OCI-LY7 (cell line): ENCODE data around the gene FDXACB1. TPM values are rescaled to one million over a fixed set of nuclear protein-coding genes. Genes with fewer than 3 reads are reported as not detected.

Source experiments
- BruUV-seq: library from RNA; stranded (reverse); fragments of 400-500 nt; replicated peaks from 2 replicates; lab custom pipeline; 2021; lab: Mats Ljungman, UMichigan
- CTCF ChIA-PET: fragments of 300-600 bp; sonication (Branson Sonifier 250); formaldehyde crosslinking; loops from one replicate; lab custom pipeline; 2022; ENCODE audit warnings: antibody characterized with exemption; ENCODE audit not compliant: unreplicated experiment; lab: Charles Lee
- POLR2A ChIA-PET: fragments of 300-600 bp; sonication (Branson Sonifier 250); formaldehyde crosslinking; loops from one replicate; lab custom pipeline; 2022; ENCODE audit warnings: antibody characterized with exemption; lab: Charles Lee
- DNase-seq: peaks from one replicate; pipeline ENCODE4 v3.0.0-alpha.2; 2015; ENCODE audit warnings: low spot score
- H2AFZ ChIP-seq: fragments of 200-600 bp; sonication (generic), shearing (Covaris generic); 2 replicates; pipeline ENCODE4 v1.6.1; 2014; ENCODE audit warnings: mild to moderate bottlenecking, antibody characterized with exemption, low read length, moderate library complexity
- H3K27ac ChIP-seq: fragments of 200-600 bp; sonication (generic); 2 replicates; pipeline ENCODE4 v1.5.1; 2014; ENCODE audit warnings: mixed run types, low read depth, mild to moderate bottlenecking, moderate library complexity, low read length, inconsistent platforms; ENCODE audit not compliant: poor library complexity, severe bottlenecking
- H3K36me3 ChIP-seq: fragments of 200-600 bp; sonication (generic); 2 replicates; pipeline ENCODE4 v1.6.1; 2014; ENCODE audit warnings: mild to moderate bottlenecking, antibody characterized with exemption, low read length, moderate library complexity, mixed read lengths; ENCODE audit not compliant: insufficient read depth
- H3K4me1 ChIP-seq: fragments of 200-600 bp; sonication (generic); 2 replicates; pipeline ENCODE4 v1.5.1; 2014; ENCODE audit warnings: mild to moderate bottlenecking, low read length; ENCODE audit not compliant: insufficient read depth, poor library complexity, severe bottlenecking
- H3K4me2 ChIP-seq: fragments of 200-600 bp; sonication (generic); 2 replicates; pipeline ENCODE4 v1.6.1; 2014; ENCODE audit warnings: mild to moderate bottlenecking, low read length
- H3K4me3 ChIP-seq: fragments of 200-600 bp; sonication (generic); 2 replicates; pipeline ENCODE4 v1.5.1; 2014; ENCODE audit warnings: mild to moderate bottlenecking, low read depth, low read length; ENCODE audit not compliant: poor library complexity, severe bottlenecking
- H3K79me2 ChIP-seq: fragments of 200-600 bp; sonication (generic); 2 replicates; pipeline ENCODE4 v1.6.1; 2016; ENCODE audit warnings: low read depth, mild to moderate bottlenecking, low read length, moderate library complexity, mixed read lengths; ENCODE audit not compliant: insufficient read depth
- H3K9me2 ChIP-seq: fragments of 200-600 bp; sonication (generic); 2 replicates; pipeline ENCODE4 v1.6.1; 2016; ENCODE audit warnings: mild to moderate bottlenecking, low read length, mixed read lengths; ENCODE audit not compliant: insufficient read depth
- H3K9me3 ChIP-seq: fragments of 200-600 bp; sonication (generic); 2 replicates; pipeline ENCODE4 v1.6.1; 2014; ENCODE audit warnings: mild to moderate bottlenecking, mixed run types, low read length, mixed read lengths
- H4K20me1 ChIP-seq: fragments of 200-600 bp; sonication (generic); 2 replicates; pipeline ENCODE4 v1.6.1; 2014; ENCODE audit warnings: mild to moderate bottlenecking, antibody characterized with exemption, low read length, moderate library complexity, mixed read lengths; ENCODE audit not compliant: insufficient read depth
- CTCF ChIP-seq: fragments of 200-600 bp; sonication (generic); conservative IDR thresholded peaks from 2 replicates; pipeline ENCODE4 v1.5.1; 2014; ENCODE audit warnings: mild to moderate bottlenecking, antibody characterized with exemption, low read length, moderate library complexity, mixed read lengths
- EZH2phosphoT487 ChIP-seq: fragments of 200-600 bp; sonication (generic); IDR thresholded peaks from 2 replicates; pipeline ENCODE4 v1.6.1; 2018; ENCODE audit warnings: low read depth, borderline replicate concordance, mild to moderate bottlenecking, mixed run types, antibody characterized with exemption, low read length, moderate library complexity, mixed read lengths
- intact Hi-C: fragments of 100-400 bp; cut with micrococcal nuclease; formaldehyde crosslinking; loops from one replicate; pipeline ENCODE4 v1.10.0; 2022; ENCODE audit not compliant: unreplicated experiment
- total RNA-seq, 2 experiments: library from RNA; depleted of rRNA in 1 of 2; stranded (reverse); fragments of >200 nt in 1 of 2; shearing (Covaris generic) in 1 of 2; gene quantifications; 2 replicates each; pipeline ENCODE4 v1.2.3, GENCODE V29; 2014 to 2022

FDXACB1 gene
- total RNA-seq, 2 experiments from 2014 or later = 5.8 to 6.2 TPM

- CTCF ChIA-PET = no interaction called here
- BruUV-seq = no TSS peak
Measured at GRCh38 chr11:111911563-111912401, 32.8 kb upstream of the FDXACB1 start, which contains the start of gene CRYAB. Gene CRYAB (minus strand): TSS chr11:111911770. CDS start chr11:111911724, 46 bp downstream.

GRCh38 chr11:111910676-111911562 lies 32.0 kb upstream of the FDXACB1 start:
- TF ChIP-seq CTCF (no peak), EZH2phosphoT487 (no peak)
- no peak overlapping the region for H3K4me3 ChIP-seq
- no peaks in the 10 kb centered on the region for H3K9me2 ChIP-seq
- CTCF ChIA-PET = no interaction called here
- intact Hi-C loops = no loop called here
- POLR2A ChIA-PET = interaction anchor here (1.0 to 1.4 kb wide), 2 partner anchors 16 to 26 kb away, joined by 3 to 6 read pairs; no protein-coding TSS in a partner anchor
- no peaks in the 10 kb centered on the region for H3K36me3 ChIP-seq
- no peak overlapping the region for H3K4me2 ChIP-seq
- no peaks in the 10 kb centered on the region for H3K4me1 ChIP-seq
- no peak overlapping the region for H2AFZ ChIP-seq
- no peaks in the 10 kb centered on the region for H4K20me1 ChIP-seq
- no TSS peak for BruUV-seq
- no peak overlapping the region for H3K27ac ChIP-seq
- no peaks in the 10 kb centered on the region for H3K9me3 ChIP-seq
- H3K79me2 ChIP-seq = no peaks in the 10 kb centered on the region
- DNase-seq = no peak

More at GRCh38 chr11:111911563-111912401, 32.8 kb upstream of the FDXACB1 start, which contains the start of gene CRYAB:
- no peaks in the 10 kb centered on the region for H4K20me1 ChIP-seq
- intact Hi-C loops = no loop called here
- no peaks in the 10 kb centered on the region for H3K4me1 ChIP-seq
- no peak for DNase-seq
- H3K9me3 ChIP-seq = no peaks in the 10 kb centered on the region
- H3K79me2 ChIP-seq = no peaks in the 10 kb centered on the region
- no peaks in the 10 kb centered on the region for H3K9me2 ChIP-seq
- POLR2A ChIA-PET = no interaction called here
- no peak within 1 kb of the TSS for H3K4me2 ChIP-seq
- H3K27ac ChIP-seq = no peak within 1 kb of the TSS
- H3K4me3 ChIP-seq = no peak within 1 kb of the TSS
- TF ChIP-seq CTCF = no peak
- no peak for TF ChIP-seq EZH2phosphoT487
- H3K36me3 ChIP-seq = no peaks in the 10 kb centered on the region
- H2AFZ ChIP-seq = no peak within 1 kb of the TSS
